Immature natural killer cell (primary cell): ENCODE data around the gene STAM2. TPM values are rescaled to one million over a fixed set of nuclear protein-coding genes. Genes with fewer than 3 reads are reported as not detected.
"Not testable (repeated sequence)": the region's sequence is repeated elsewhere in the genome, so short reads cannot be mapped to it uniquely, and the experiment has no call there.

Experiments
- DNase-seq, 3 donors: peaks; one replicate each; pipeline ENCODE4 v3.0.0; 2022; ENCODE audit warnings: mixed read lengths in 1 of 3
- H3K27ac Mint-ChIP-seq, 6 donors: one replicate each; pipeline ENCODE4 v1.8.0; 2020; ENCODE audit warnings: mixed read lengths in 6 of 6, mild to moderate bottlenecking in 5 of 6, inconsistent platforms in 4 of 6, moderate library complexity in 3 of 6
- H3K27me3 Mint-ChIP-seq, 3 donors: one replicate each; pipeline ENCODE4 v1.8.0; 2020 to 2021; ENCODE audit warnings: low read depth in 3 of 3, mild to moderate bottlenecking in 3 of 3, mixed read lengths in 3 of 3, moderate library complexity in 3 of 3, inconsistent platforms in 1 of 3
- H3K36me3 Mint-ChIP-seq, 3 donors: one replicate each; pipeline ENCODE4 v1.8.0; 2020; ENCODE audit warnings: mixed read lengths in 3 of 3, inconsistent platforms in 2 of 3, mild to moderate bottlenecking in 2 of 3
- H3K4me1 Mint-ChIP-seq, 2 donors: one replicate each; pipeline ENCODE4 v1.8.0; 2020; ENCODE audit warnings: inconsistent platforms in 2 of 2, mild to moderate bottlenecking in 2 of 2, mixed read lengths in 2 of 2, moderate library complexity in 1 of 2
- H3K4me3 Mint-ChIP-seq, 5 donors: one replicate each; pipeline ENCODE4 v1.8.0; 2020; ENCODE audit warnings: mild to moderate bottlenecking in 5 of 5, mixed read lengths in 5 of 5, inconsistent platforms in 3 of 5, moderate library complexity in 3 of 5
- H3K9me3 Mint-ChIP-seq, 6 donors: one replicate each; pipeline ENCODE4 v1.8.0; 2020; ENCODE audit warnings: mild to moderate bottlenecking in 6 of 6, mixed read lengths in 6 of 6, inconsistent platforms in 4 of 6, moderate library complexity in 3 of 6
- polyA plus RNA-seq, 3 donors: library from polyadenylated mRNA; unstranded; fragments of 300-500 nt; fragmentation: Illumina TruSeq; gene quantifications; one replicate each; pipeline ENCODE4 v1.2.3, GENCODE V29; 2021

STAM2 gene
- 1 to 10 TPM; 3.9 to 6.6 (median 5.6) TPM for polyA plus RNA-seq

GRCh38 chr2:152175368-152176112 lies at the start of gene STAM2:
Gene STAM2 (minus strand): TSS chr2:152175763. CDS start chr2:152175642, 121 bp downstream.
- Mint-ChIP-seq H3K4me3 (peak within 1 kb of the TSS; percentile 95 to 98 (median 98)), H3K27ac (peak within 1 kb of the TSS; percentile 96 to 100 (median 99)), H3K27me3 (peaks cover 4 to 16% (median 11%) of the 10 kb centered on the region in 3 donors), H3K4me1 (peaks cover 37 to 58% of the 10 kb centered on the region in 2 donors), H3K9me3 (no peaks in the 10 kb centered on the region), H3K36me3 (no peaks in the 10 kb centered on the region)
- DNase-seq = peak; percentile 93 to 95 (median 94)

- no peaks in the 10 kb centered on the region for H3K9me3 Mint-ChIP-seq
- H3K4me3 Mint-ChIP-seq = no peak overlapping the region
- no peaks in the 10 kb centered on the region for H3K36me3 Mint-ChIP-seq
- H3K27ac Mint-ChIP-seq = no peak overlapping the region
- H3K4me1 Mint-ChIP-seq = no peaks in the 10 kb centered on the region
- no peak for DNase-seq
- peaks cover 0 to 7% (median 4%) of the 10 kb centered on the region in 3 donors for H3K27me3 Mint-ChIP-seq
Measured at GRCh38 chr2:152223977-152224376, 48.4 kb upstream of the STAM2 start.

- H3K27me3 Mint-ChIP-seq = peaks cover 0 to 7% (median 4%) of the 10 kb centered on the region in 3 donors
- no peaks in the 10 kb centered on the region for H3K9me3 Mint-ChIP-seq
- no peaks in the 10 kb centered on the region for H3K4me1 Mint-ChIP-seq
- DNase-seq = no peak
- no peaks in the 10 kb centered on the region for H3K36me3 Mint-ChIP-seq
- no peak overlapping the region for H3K27ac Mint-ChIP-seq
- no peak overlapping the region for H3K4me3 Mint-ChIP-seq
Measured at GRCh38 chr2:152222975-152223637, 47.5 kb upstream of the STAM2 start.

- Mint-ChIP-seq H3K36me3 (no peaks in the 10 kb centered on the region), H3K27me3 (peaks cover 0 to 7% (median 2%) of the 10 kb centered on the region in 3 donors), H3K9me3 (no peaks in the 10 kb centered on the region), H3K27ac (no peak overlapping the region), H3K4me1 (no peaks in the 10 kb centered on the region), H3K4me3 (no peak overlapping the region)
- DNase-seq = no peak
Measured at GRCh38 chr2:152221839-152222238, 46.3 kb upstream of the STAM2 start.

GRCh38 chr2:152219077-152219828 lies 43.7 kb upstream of the STAM2 start:
- DNase-seq = no peak
- no peak overlapping the region for H3K4me3 Mint-ChIP-seq
- H3K27me3 Mint-ChIP-seq = peaks cover 2 to 4% (median 3%) of the 10 kb centered on the region in 3 donors
- no peaks in the 10 kb centered on the region for H3K4me1 Mint-ChIP-seq
- H3K27ac Mint-ChIP-seq = no peak overlapping the region
- no peaks in the 10 kb centered on the region for H3K9me3 Mint-ChIP-seq
- H3K36me3 Mint-ChIP-seq = no peaks in the 10 kb centered on the region

- Mint-ChIP-seq H3K4me1 (no peaks in the 10 kb centered on the region), H3K27me3 (peaks cover 4 to 12% (median 10%) of the 10 kb centered on the region in 3 donors), H3K9me3 (peaks cover 0 to 1% (median 0%) of the 10 kb centered on the region in 6 donors), H3K27ac (no peak overlapping the region), H3K36me3 (no peaks in the 10 kb centered on the region), H3K4me3 (no peak overlapping the region)
- no peak for DNase-seq
Measured at GRCh38 chr2:152201466-152201830, 25.9 kb upstream of the STAM2 start.

GRCh38 chr2:152200565-152201465 lies 25.3 kb upstream of the STAM2 start:
- no peak overlapping the region for H3K27ac Mint-ChIP-seq
- peaks cover 4 to 16% (median 11%) of the 10 kb centered on the region in 3 donors for H3K27me3 Mint-ChIP-seq
- H3K9me3 Mint-ChIP-seq = peaks cover 0 to 1% (median 0%) of the 10 kb centered on the region in 6 donors
- no peaks in the 10 kb centered on the region for H3K4me1 Mint-ChIP-seq
- no peak for DNase-seq
- no peaks in the 10 kb centered on the region for H3K36me3 Mint-ChIP-seq
- H3K4me3 Mint-ChIP-seq = no peak overlapping the region

- Mint-ChIP-seq H3K4me1 (no peaks in the 10 kb centered on the region), H3K9me3 (peaks cover 0 to 1% (median 0%) of the 10 kb centered on the region in 6 donors), H3K27ac (no peak overlapping the region), H3K4me3 (no peak overlapping the region), H3K36me3 (no peaks in the 10 kb centered on the region), H3K27me3 (peaks cover 4 to 16% (median 13%) of the 10 kb centered on the region in 3 donors)
- DNase-seq = no peak
Measured at GRCh38 chr2:152200101-152200500, 24.5 kb upstream of the STAM2 start.

GRCh38 chr2:152198499-152198898 lies 22.9 kb upstream of the STAM2 start:
- Mint-ChIP-seq H3K4me1 (no peaks in the 10 kb centered on the region), H3K27me3 (peaks cover 4 to 22% (median 13%) of the 10 kb centered on the region in 3 donors), H3K9me3 (peaks cover 0 to 1% (median 0%) of the 10 kb centered on the region in 6 donors), H3K4me3 (no peak overlapping the region), H3K27ac (no peak overlapping the region), H3K36me3 (no peaks in the 10 kb centered on the region)
- no peak for DNase-seq

- H3K4me1 Mint-ChIP-seq, H3K27ac Mint-ChIP-seq, H3K9me3 Mint-ChIP-seq, H3K36me3 Mint-ChIP-seq, H3K4me3 Mint-ChIP-seq, DNase-seq: not testable (repeated sequence)
- peaks cover 2 to 22% (median 10%) of the 10 kb centered on the region in 3 donors for H3K27me3 Mint-ChIP-seq
Measured at GRCh38 chr2:152197508-152198284, 22.1 kb upstream of the STAM2 start.

GRCh38 chr2:152189622-152190495 lies 14.3 kb upstream of the STAM2 start:
- Mint-ChIP-seq H3K4me1 (no peaks in the 10 kb centered on the region), H3K36me3 (no peaks in the 10 kb centered on the region), H3K27ac (no peak overlapping the region), H3K27me3 (peaks cover 2 to 11% (median 4%) of the 10 kb centered on the region in 3 donors), H3K4me3 (no peak overlapping the region), H3K9me3 (no peaks in the 10 kb centered on the region)
- peak in 2 of 3 donors; percentile 15 to 17 for DNase-seq

GRCh38 chr2:152186808-152187207 lies 11.2 kb upstream of the STAM2 start:
- DNase-seq, H3K4me3 Mint-ChIP-seq, H3K4me1 Mint-ChIP-seq, H3K27ac Mint-ChIP-seq, H3K36me3 Mint-ChIP-seq, H3K9me3 Mint-ChIP-seq: not testable (repeated sequence)
- peaks cover 3 to 26% (median 4%) of the 10 kb centered on the region in 3 donors for H3K27me3 Mint-ChIP-seq
